WTC11 (cell line): Measurements from ENCODE around the gene ASIC2.

Experiments used
- CREB1 ChIP-seq: sonication (generic); formaldehyde crosslinking; IDR thresholded peaks from 2 replicates; pipeline ENCODE4 v1.8.0; 2023; ENCODE audit warnings: mild to moderate bottlenecking, missing genetic modification reagents
- SP1 ChIP-seq: sonication (generic); formaldehyde crosslinking; conservative IDR thresholded peaks from 2 replicates; pipeline ENCODE4 v1.8.1; 2022; ENCODE audit warnings: missing genetic modification reagents
- TF ChIP-seq, protein P1 (sequence below): fragments of 200-600 bp; IDR thresholded peaks from 2 replicates; pipeline ENCODE4 v1.8.0; 2022; ENCODE audit warnings: antibody characterized with exemption
- TF ChIP-seq, protein P2 (sequence below): sonication (generic); formaldehyde crosslinking; IDR thresholded peaks from 2 replicates; pipeline ENCODE4 v1.8.1; 2023; ENCODE audit warnings: mild to moderate bottlenecking, missing genetic modification reagents, borderline replicate concordance
- TF ChIP-seq, protein P3 (sequence below): sonication (generic); formaldehyde crosslinking; IDR thresholded peaks from 2 replicates; pipeline ENCODE4 v1.8.0; 2022; ENCODE audit warnings: mild to moderate bottlenecking, missing genetic modification reagents
- TF ChIP-seq, protein P4 (sequence below): sonication (generic); formaldehyde crosslinking; conservative IDR thresholded peaks from 2 replicates; pipeline ENCODE4 v1.8.1; 2022; ENCODE audit warnings: mild to moderate bottlenecking, missing genetic modification reagents
- TF ChIP-seq, protein P5 (sequence below): sonication (generic); formaldehyde crosslinking; IDR thresholded peaks from 2 replicates; pipeline ENCODE4 v1.8.1; 2023; ENCODE audit warnings: mild to moderate bottlenecking, missing genetic modification reagents, moderate library complexity
- TF ChIP-seq, protein P6 (sequence below): sonication (generic); formaldehyde crosslinking; IDR thresholded peaks from 2 replicates; pipeline ENCODE4 v1.8.1; 2022; ENCODE audit warnings: low read depth, mild to moderate bottlenecking, moderate library complexity, missing genetic modification reagents, borderline replicate concordance

DNA sequence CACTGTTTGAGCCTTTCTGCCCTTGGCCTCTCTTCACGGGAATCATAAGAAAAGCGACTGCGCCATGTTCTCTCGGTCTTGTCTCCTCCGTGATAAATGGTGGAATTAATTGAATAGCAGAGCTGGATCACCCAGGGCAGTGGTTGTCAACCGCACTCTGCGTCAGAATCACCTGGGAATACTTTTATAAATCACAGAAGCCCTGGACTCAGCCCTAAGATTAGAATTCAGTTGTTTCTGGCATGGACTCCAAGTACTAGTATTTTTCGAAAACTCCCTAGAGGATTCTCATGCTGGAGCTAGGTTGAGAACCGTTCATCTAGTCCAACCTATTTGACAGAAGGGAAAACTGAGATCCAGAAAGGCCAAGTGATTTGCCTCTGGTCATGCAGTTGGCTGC lies 237.3 kb downstream of the ASIC2 start:
- TF ChIP-seq, protein P1, sequence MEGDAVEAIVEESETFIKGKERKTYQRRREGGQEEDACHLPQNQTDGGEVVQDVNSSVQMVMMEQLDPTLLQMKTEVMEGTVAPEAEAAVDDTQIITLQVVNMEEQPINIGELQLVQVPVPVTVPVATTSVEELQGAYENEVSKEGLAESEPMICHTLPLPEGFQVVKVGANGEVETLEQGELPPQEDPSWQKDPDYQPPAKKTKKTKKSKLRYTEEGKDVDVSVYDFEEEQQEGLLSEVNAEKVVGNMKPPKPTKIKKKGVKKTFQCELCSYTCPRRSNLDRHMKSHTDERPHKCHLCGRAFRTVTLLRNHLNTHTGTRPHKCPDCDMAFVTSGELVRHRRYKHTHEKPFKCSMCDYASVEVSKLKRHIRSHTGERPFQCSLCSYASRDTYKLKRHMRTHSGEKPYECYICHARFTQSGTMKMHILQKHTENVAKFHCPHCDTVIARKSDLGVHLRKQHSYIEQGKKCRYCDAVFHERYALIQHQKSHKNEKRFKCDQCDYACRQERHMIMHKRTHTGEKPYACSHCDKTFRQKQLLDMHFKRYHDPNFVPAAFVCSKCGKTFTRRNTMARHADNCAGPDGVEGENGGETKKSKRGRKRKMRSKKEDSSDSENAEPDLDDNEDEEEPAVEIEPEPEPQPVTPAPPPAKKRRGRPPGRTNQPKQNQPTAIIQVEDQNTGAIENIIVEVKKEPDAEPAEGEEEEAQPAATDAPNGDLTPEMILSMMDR = no peak
- TF ChIP-seq, protein P2, sequence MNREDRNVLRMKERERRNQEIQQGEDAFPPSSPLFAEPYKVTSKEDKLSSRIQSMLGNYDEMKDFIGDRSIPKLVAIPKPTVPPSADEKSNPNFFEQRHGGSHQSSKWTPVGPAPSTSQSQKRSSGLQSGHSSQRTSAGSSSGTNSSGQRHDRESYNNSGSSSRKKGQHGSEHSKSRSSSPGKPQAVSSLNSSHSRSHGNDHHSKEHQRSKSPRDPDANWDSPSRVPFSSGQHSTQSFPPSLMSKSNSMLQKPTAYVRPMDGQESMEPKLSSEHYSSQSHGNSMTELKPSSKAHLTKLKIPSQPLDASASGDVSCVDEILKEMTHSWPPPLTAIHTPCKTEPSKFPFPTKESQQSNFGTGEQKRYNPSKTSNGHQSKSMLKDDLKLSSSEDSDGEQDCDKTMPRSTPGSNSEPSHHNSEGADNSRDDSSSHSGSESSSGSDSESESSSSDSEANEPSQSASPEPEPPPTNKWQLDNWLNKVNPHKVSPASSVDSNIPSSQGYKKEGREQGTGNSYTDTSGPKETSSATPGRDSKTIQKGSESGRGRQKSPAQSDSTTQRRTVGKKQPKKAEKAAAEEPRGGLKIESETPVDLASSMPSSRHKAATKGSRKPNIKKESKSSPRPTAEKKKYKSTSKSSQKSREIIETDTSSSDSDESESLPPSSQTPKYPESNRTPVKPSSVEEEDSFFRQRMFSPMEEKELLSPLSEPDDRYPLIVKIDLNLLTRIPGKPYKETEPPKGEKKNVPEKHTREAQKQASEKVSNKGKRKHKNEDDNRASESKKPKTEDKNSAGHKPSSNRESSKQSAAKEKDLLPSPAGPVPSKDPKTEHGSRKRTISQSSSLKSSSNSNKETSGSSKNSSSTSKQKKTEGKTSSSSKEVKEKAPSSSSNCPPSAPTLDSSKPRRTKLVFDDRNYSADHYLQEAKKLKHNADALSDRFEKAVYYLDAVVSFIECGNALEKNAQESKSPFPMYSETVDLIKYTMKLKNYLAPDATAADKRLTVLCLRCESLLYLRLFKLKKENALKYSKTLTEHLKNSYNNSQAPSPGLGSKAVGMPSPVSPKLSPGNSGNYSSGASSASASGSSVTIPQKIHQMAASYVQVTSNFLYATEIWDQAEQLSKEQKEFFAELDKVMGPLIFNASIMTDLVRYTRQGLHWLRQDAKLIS (CRISPR knock-in tag) = no peak
- TF ChIP-seq, protein P3, sequence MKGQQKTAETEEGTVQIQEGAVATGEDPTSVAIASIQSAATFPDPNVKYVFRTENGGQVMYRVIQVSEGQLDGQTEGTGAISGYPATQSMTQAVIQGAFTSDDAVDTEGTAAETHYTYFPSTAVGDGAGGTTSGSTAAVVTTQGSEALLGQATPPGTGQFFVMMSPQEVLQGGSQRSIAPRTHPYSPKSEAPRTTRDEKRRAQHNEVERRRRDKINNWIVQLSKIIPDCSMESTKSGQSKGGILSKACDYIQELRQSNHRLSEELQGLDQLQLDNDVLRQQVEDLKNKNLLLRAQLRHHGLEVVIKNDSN (CRISPR knock-in tag) = no peak
- TF ChIP-seq, protein P4, sequence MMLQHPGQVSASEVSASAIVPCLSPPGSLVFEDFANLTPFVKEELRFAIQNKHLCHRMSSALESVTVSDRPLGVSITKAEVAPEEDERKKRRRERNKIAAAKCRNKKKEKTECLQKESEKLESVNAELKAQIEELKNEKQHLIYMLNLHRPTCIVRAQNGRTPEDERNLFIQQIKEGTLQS (CRISPR knock-in tag) = no peak
- TF ChIP-seq, protein P5, sequence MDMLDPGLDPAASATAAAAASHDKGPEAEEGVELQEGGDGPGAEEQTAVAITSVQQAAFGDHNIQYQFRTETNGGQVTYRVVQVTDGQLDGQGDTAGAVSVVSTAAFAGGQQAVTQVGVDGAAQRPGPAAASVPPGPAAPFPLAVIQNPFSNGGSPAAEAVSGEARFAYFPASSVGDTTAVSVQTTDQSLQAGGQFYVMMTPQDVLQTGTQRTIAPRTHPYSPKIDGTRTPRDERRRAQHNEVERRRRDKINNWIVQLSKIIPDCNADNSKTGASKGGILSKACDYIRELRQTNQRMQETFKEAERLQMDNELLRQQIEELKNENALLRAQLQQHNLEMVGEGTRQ (CRISPR knock-in tag) = no peak
- TF ChIP-seq, protein P6, sequence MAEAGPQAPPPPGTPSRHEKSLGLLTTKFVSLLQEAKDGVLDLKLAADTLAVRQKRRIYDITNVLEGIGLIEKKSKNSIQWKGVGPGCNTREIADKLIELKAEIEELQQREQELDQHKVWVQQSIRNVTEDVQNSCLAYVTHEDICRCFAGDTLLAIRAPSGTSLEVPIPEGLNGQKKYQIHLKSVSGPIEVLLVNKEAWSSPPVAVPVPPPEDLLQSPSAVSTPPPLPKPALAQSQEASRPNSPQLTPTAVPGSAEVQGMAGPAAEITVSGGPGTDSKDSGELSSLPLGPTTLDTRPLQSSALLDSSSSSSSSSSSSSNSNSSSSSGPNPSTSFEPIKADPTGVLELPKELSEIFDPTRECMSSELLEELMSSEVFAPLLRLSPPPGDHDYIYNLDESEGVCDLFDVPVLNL (CRISPR knock-in tag) = no peak
- TF ChIP-seq SP1 = no peak
- no peak for TF ChIP-seq CREB1 (CRISPR knock-in tag)
